ENCODE results near the gene CD300C.

DNA sequence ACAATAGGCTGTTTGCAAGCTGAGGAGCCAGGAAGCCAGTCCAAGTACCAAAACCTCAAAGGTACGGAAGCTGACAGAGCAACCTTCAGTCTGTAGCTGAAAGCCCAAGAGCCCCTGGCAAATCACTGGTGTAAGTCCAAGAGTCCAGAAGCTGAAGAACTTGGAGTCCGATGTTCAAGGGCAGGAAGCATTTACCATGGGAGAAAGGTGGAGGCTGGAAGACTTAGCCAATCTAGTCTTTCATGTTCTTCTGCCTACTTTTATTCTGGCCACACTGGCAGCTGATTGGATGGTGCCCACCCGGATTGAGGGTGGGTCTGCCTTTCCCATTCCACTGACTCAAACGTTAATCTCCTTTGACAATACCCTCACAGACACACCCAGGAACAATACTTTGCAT is 30.0 kb downstream of the CD300C start:
- TF ChIP-seq, protein P1, sequence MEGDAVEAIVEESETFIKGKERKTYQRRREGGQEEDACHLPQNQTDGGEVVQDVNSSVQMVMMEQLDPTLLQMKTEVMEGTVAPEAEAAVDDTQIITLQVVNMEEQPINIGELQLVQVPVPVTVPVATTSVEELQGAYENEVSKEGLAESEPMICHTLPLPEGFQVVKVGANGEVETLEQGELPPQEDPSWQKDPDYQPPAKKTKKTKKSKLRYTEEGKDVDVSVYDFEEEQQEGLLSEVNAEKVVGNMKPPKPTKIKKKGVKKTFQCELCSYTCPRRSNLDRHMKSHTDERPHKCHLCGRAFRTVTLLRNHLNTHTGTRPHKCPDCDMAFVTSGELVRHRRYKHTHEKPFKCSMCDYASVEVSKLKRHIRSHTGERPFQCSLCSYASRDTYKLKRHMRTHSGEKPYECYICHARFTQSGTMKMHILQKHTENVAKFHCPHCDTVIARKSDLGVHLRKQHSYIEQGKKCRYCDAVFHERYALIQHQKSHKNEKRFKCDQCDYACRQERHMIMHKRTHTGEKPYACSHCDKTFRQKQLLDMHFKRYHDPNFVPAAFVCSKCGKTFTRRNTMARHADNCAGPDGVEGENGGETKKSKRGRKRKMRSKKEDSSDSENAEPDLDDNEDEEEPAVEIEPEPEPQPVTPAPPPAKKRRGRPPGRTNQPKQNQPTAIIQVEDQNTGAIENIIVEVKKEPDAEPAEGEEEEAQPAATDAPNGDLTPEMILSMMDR (IDR thresholded peaks at IDR 0.05), result no peak
- TF ChIP-seq POLR2A (IDR thresholded peaks at IDR 0.05), result no peak
- TF ChIP-seq POLR2AphosphoS5 (IDR thresholded peaks at IDR 0.05), result no peak

Measured in upper lobe of left lung (tissue), 4 donors.